Lower lobe of right lung (tissue), 2 donors: Measurements from ENCODE around the gene DCHS1. TPM values are rescaled to one million over a fixed set of nuclear protein-coding genes. Genes with fewer than 3 reads are reported as not detected.
A peak's percentile ranks its signal among the peaks of the same experiment; 100 is the strongest.

Source experiments
- ATAC-seq, 2 donors: fragments of 200-7000 bp; cut with Tn5 transposase; one replicate each; pipeline ENCODE4 v1.9.1; 2020 to 2022; ENCODE audit warnings: mild to moderate bottlenecking in 2 of 2, moderate library complexity in 2 of 2
- DNase-seq: peaks from one replicate; pipeline ENCODE4 v3.0.0-alpha.2; 2020
- H3K27ac ChIP-seq: fragments of 200-600 bp; one replicate; pipeline ENCODE4 v1.8.0; 2022
- H3K27me3 ChIP-seq: fragments of 200-600 bp; one replicate; pipeline ENCODE4 v1.8.0; 2022; ENCODE audit warnings: low read depth
- H3K36me3 ChIP-seq: fragments of 200-600 bp; one replicate; pipeline ENCODE4 v1.8.0; 2022; ENCODE audit warnings: mild to moderate bottlenecking
- H3K4me1 ChIP-seq: fragments of 200-600 bp; one replicate; pipeline ENCODE4 v1.8.0; 2022
- H3K4me3 ChIP-seq: fragments of 200-600 bp; one replicate; pipeline ENCODE4 v1.8.0; 2022; ENCODE audit warnings: mild to moderate bottlenecking
- H3K9me3 ChIP-seq: fragments of 200-600 bp; one replicate; pipeline ENCODE4 v1.8.0; 2022
- CTCF ChIP-seq: fragments of 200-600 bp; IDR thresholded peaks from one replicate; pipeline ENCODE4 v1.8.0; 2022; ENCODE audit warnings: antibody characterized with exemption, mild to moderate bottlenecking
- intact Hi-C: fragments of 100-400 bp; cut with DNase I; formaldehyde crosslinking; loops from one replicate; pipeline ENCODE4 v1.11.0; 2022
- total RNA-seq: library from RNA; stranded (reverse); fragmentation: NEBNext Ultra II Directional; extraction: Animal tissue kit (Norgen Biotek cat#: 25700); gene quantifications from one replicate; pipeline ENCODE4 v1.2.1, GENCODE V29; 2021
- donor health status: DM: no; HTN: yes; CAD: no; lungs with severe emphysema.

The DCHS1 gene
- total RNA-seq, 1 donor from 2014 or later, result 23.2 TPM

- peaks cover 49% of the 10 kb centered on the region for H3K4me1 ChIP-seq
- H3K9me3 ChIP-seq, result no peaks in the 10 kb centered on the region
- peaks cover 8% of the 10 kb centered on the region for H3K36me3 ChIP-seq
- intact Hi-C loops, result no loop called here
- H3K4me3 ChIP-seq, result no peak overlapping the region
- no peak for TF ChIP-seq CTCF
- ATAC-seq (peak; percentile 78 to 88), DNase-seq (no peak)
- H3K27me3 ChIP-seq, result no peaks in the 10 kb centered on the region
- H3K27ac ChIP-seq, result no peak overlapping the region
These were observed 17.7 kb downstream of the DCHS1 start for GRCh38 chr11:6637871-6638270.

GRCh38 chr11:6636480-6636879, 19.1 kb downstream of the DCHS1 start:
- TF ChIP-seq CTCF, result no peak
- Histone ChIP-seq H3K36me3 (peaks cover 22% of the 10 kb centered on the region), H3K27ac (peak overlapping the region; percentile 78), H3K27me3 (no peaks in the 10 kb centered on the region), H3K4me1 (peaks cover 49% of the 10 kb centered on the region), H3K9me3 (no peaks in the 10 kb centered on the region), H3K4me3 (no peak overlapping the region)
- intact Hi-C loops, result no loop called here
- no peak for DNase-seq
- ATAC-seq, result no peak

GRCh38 chr11:6635082-6635932, 20.3 kb downstream of the DCHS1 start:
- ATAC-seq, result peak; percentile 56 to 64
- no peaks in the 10 kb centered on the region for H3K9me3 ChIP-seq
- H3K27me3 ChIP-seq, result no peaks in the 10 kb centered on the region
- peak; percentile 56 for DNase-seq
- no peak overlapping the region for H3K4me3 ChIP-seq
- H3K36me3 ChIP-seq, result peaks cover 29% of the 10 kb centered on the region
- intact Hi-C loops, result no loop called here
- H3K4me1 ChIP-seq, result peaks cover 49% of the 10 kb centered on the region
- no peak for TF ChIP-seq CTCF
- H3K27ac ChIP-seq, result peak overlapping the region; percentile 78

- Histone ChIP-seq H3K27me3 (no peaks in the 10 kb centered on the region), H3K4me3 (no peak overlapping the region), H3K4me1 (peaks cover 49% of the 10 kb centered on the region), H3K9me3 (no peaks in the 10 kb centered on the region), H3K27ac (peak overlapping the region; percentile 78), H3K36me3 (peaks cover 34% of the 10 kb centered on the region)
- DNase-seq (no peak), ATAC-seq (no peak)
- no peak for TF ChIP-seq CTCF
- intact Hi-C loops, result no loop called here
These were observed 21.1 kb downstream of the DCHS1 start for GRCh38 chr11:6634534-6634933.

- peaks cover 42% of the 10 kb centered on the region for H3K36me3 ChIP-seq
- H3K27ac ChIP-seq, result peak overlapping the region; percentile 78
- peaks cover 46% of the 10 kb centered on the region for H3K4me1 ChIP-seq
- no peak overlapping the region for H3K4me3 ChIP-seq
- intact Hi-C loops, result no loop called here
- ATAC-seq (no peak), DNase-seq (no peak)
- H3K9me3 ChIP-seq, result no peaks in the 10 kb centered on the region
- TF ChIP-seq CTCF, result no peak
- H3K27me3 ChIP-seq, result no peaks in the 10 kb centered on the region
These were observed 21.9 kb downstream of the DCHS1 start for GRCh38 chr11:6633422-6634408.
